ENCODE results near the gene UGT1A10. TPM values are rescaled to one million over a fixed set of nuclear protein-coding genes. Genes with fewer than 3 reads are reported as not detected.
A peak's percentile ranks its signal among the peaks of the same experiment; 100 is the strongest.

Gene UGT1A10
- total RNA-seq, 1 experiment from 2014 or later, result not detected

- no peak overlapping the region for H2BK5ac ChIP-seq (ENCODE audit: insufficient read length, low read length)
- H4K20me1 ChIP-seq (ENCODE audit: control insufficient read depth, insufficient read depth, insufficient read length), result no peaks in the 10 kb centered on the region
- H3K79me1 ChIP-seq (ENCODE audit: insufficient read depth, low read depth, low read length, poor library complexity, severe bottlenecking), result no peaks in the 10 kb centered on the region
- TF ChIP-seq CTCF (conservative IDR thresholded peaks at IDR 0.05), result no peak
- Mint-ChIP-seq H3K27me3 (ENCODE audit: low read depth) (no peaks in the 10 kb centered on the region; the same call in 1 of the 2 replicates), H3K4me1 (peaks cover 24 to 29% of the 10 kb centered on the region in 2 experiments), H3K36me3 (ENCODE audit: insufficient read depth in 1 of 3, low read depth in 3 of 3) (no peaks in the 10 kb centered on the region; a peak in 1 of 7 replicates), H3K4me3 (no peak overlapping the region), H3K9me3 (no peaks in the 10 kb centered on the region; a peak in 2 of 5 replicates), H3K27ac (no peak overlapping the region)
- H2BK12ac ChIP-seq (ENCODE audit: insufficient read length, low read depth, low read length), result no peak overlapping the region
- H4K5ac ChIP-seq (ENCODE audit: insufficient read length, low read depth, low read length), result no peak overlapping the region
- no peak overlapping the region for H3T11ph ChIP-seq (ENCODE audit: low read length)
- peak overlapping the region; percentile 49 for H2BK120ac ChIP-seq (ENCODE audit: low read depth, low read length, poor library complexity, severe bottlenecking)
- no peak overlapping the region for H2BK20ac ChIP-seq (ENCODE audit: low read depth, low read length, poor library complexity, severe bottlenecking)
- H3K27me3 ChIP-seq (ENCODE audit: insufficient read depth, low read length), result no peaks in the 10 kb centered on the region
- no peaks in the 10 kb centered on the region for H3K9me3 ChIP-seq (ENCODE audit: control insufficient read depth, low read depth, low read length)
- H3K4ac ChIP-seq (ENCODE audit: low read depth, low read length), result no peak overlapping the region
- no peak overlapping the region for H3K27ac ChIP-seq (ENCODE audit: insufficient read length, low read depth, low read length)
- no peak overlapping the region for H2BK15ac ChIP-seq (ENCODE audit: low read depth, low read length)
- H2AK5ac ChIP-seq (ENCODE audit: insufficient read length, low read length), result no peak overlapping the region
- H3K18ac ChIP-seq (ENCODE audit: insufficient read length, low read depth, low read length), result no peak overlapping the region
- no peak overlapping the region for H4K91ac ChIP-seq (ENCODE audit: insufficient read length, low read depth, low read length)
- H3K56ac ChIP-seq (ENCODE audit: insufficient read length, low read depth, low read length), result no peak overlapping the region
- H3K23me2 ChIP-seq (ENCODE audit: insufficient read length, low read depth, low read length, poor library complexity, severe bottlenecking), result no peaks in the 10 kb centered on the region
- no peak for DNase-seq
- H3K4me2 ChIP-seq (ENCODE audit: insufficient read depth, insufficient read length, low read length), result no peak overlapping the region
- H4K8ac ChIP-seq (replicated peaks; ENCODE audit: insufficient read length, low read depth, low read length), result no peak overlapping the region
- no peak overlapping the region for H3K14ac ChIP-seq (ENCODE audit: insufficient read depth, low read length)
- peaks cover 3% of the 10 kb centered on the region; the same call in 1 of the 2 replicates for H3K4me1 ChIP-seq (ENCODE audit: insufficient read depth, low read length)
- H3K9ac ChIP-seq (ENCODE audit: extremely low read depth, insufficient read length, low read length), result no peak overlapping the region
- WGBS (ENCODE audit: extremely low coverage, insufficient read length, low lambda C conversion rate), result no CpG with 5 or more reads among the region's 4 CpGs
- no peak overlapping the region for H3K23ac ChIP-seq (ENCODE audit: insufficient read length, low read depth, low read length)
- H3K79me2 ChIP-seq (ENCODE audit: insufficient read depth, low read length), result no peaks in the 10 kb centered on the region
- H2AFZ ChIP-seq (ENCODE audit: low read length), result no peak overlapping the region
Observed at GRCh38 chr2:233690444-233690843, 54.2 kb downstream of the UGT1A10 start.
